ENCODE measurements around the gene TTLL7.

TTLL7 gene, protein sequence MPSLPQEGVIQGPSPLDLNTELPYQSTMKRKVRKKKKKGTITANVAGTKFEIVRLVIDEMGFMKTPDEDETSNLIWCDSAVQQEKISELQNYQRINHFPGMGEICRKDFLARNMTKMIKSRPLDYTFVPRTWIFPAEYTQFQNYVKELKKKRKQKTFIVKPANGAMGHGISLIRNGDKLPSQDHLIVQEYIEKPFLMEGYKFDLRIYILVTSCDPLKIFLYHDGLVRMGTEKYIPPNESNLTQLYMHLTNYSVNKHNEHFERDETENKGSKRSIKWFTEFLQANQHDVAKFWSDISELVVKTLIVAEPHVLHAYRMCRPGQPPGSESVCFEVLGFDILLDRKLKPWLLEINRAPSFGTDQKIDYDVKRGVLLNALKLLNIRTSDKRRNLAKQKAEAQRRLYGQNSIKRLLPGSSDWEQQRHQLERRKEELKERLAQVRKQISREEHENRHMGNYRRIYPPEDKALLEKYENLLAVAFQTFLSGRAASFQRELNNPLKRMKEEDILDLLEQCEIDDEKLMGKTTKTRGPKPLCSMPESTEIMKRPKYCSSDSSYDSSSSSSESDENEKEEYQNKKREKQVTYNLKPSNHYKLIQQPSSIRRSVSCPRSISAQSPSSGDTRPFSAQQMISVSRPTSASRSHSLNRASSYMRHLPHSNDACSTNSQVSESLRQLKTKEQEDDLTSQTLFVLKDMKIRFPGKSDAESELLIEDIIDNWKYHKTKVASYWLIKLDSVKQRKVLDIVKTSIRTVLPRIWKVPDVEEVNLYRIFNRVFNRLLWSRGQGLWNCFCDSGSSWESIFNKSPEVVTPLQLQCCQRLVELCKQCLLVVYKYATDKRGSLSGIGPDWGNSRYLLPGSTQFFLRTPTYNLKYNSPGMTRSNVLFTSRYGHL

DNA sequence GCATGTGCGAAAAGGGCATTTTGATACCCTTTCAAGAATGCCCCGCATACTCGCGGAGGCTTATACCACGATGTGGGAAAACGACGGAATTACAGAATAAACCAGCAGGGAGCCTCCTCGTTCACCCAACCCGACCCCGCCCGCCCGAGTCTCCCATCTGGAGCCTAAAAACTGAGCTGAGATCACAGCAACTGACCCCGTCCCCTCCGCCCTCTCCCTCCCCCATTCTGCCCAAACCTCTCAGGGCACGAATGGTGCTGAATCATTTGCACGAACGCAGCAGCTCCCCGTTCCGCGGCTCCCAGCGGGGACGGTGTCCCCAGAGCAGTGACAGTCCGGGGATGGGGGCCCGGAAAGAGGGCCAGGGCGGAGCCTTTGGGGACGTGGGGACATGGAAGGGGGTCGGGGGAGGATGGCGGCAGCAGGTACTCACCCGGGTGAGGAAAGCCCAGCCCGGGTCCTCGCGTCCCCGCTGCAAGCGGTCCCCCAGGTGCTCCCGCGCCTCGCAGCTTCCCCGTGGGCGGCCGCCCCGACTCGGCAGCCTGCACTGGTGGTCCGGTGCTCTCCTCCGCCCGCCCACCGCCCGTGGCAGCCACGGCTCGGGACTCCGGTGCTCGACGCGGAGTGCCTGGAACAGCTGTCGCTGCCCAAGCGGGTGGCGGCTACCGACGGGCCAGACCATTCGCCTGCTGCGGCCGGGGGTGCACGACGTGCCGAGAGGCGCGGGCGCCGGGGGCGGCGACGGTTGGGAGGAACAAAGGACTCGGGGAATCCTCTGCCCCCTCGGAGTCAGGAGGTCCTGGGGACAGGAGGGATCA lies at the start of gene TTLL7:
TTLL7 (minus strand) TSS at position 635 of the 818 bp plus-strand sequence. CDS start 46,921 bp downstream, outside the sequence.
- peak; percentile 71 for DNase-seq (ENCODE audit: low read depth)

DNA sequence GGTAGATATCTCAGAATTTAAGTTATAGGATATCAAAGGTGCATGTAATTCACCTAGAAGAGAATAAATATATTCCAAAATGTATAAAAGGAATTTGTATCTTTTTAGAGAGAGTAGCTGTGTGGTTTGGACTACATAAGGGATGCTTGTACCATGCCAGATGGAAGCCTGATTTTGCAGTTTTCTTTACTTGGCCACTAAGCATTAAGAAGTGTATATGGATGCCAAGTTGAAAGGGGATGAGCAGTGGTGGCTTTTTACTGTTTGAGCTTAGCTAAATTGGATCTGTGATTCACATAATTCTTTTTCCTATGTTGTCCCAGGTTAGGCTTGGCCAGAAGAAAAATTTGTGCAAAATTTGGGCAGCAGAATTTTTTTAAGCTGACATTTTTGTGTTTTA lies 43.5 kb upstream of the TTLL7 start:
- DNase-seq (ENCODE audit: low read depth) = no peak

DNA sequence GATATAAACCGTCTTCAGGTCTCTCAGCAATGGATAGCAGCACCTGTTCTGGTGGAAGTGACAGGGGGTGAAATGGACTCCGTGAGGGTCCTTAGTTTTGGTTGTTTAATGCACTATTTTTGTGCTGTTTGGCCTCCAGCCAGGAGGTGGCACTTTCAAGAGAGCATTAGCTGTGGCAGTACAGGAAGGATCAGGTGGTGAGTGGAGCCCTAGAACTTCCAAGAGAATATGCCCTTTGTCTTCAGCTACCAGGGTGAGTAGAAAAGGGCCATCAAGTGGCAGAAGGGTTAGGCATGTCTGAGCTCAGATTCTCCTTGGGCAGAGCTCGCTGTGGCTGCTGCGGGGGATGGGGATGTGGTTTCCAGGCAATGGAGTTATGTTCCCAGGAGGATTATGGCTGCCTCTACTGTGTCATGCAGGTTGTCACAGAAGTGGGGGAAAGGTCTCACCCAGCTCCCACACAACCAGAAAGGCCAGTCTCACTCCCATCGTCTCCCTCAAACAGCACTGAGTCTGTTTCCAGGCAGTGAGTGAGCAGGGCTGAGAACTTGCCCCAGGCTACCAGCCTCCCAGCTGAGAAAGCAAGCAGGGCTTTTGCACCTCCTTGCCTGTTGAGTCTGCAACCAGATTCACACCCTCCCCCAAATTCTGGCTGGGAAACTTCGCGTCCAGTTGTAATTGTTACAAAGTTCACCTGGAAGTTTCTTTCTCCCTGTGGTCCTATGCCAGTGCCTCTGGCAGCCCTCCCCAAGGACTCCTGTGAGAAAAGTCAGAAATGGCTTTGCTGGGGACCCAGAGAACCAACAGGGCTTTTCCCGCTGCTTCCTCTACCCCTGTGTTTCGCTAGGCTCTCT lies 39.1 kb upstream of the TTLL7 start:
- DNase-seq (ENCODE audit: low read depth) = no peak

DNA sequence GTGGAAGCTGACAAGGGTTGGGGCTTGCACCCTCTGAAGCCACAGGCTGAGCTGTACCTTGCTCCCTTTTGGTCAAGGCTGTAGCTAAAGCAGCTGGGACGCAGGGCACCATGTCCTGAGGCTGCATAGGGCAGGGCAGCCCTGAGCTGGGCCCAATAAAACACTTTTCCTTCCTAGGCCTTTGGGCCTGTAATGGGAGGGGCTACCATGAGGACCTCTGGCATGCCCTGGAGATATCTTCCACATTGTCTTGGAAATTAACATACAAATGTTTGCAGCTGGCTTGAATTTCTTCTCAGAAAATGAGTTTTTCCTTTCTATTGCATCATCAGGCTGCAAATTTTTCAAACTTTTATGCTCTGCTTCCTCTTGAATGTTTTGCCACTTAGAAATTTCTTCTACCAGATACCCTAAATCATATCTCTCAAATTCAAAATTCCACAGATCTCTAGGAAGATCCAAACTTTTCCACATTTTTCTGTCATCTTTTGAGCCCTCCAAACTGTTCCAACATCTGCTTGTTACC lies 32.9 kb upstream of the TTLL7 start:
- DNase-seq (ENCODE audit: low read depth) = no peak

DNA sequence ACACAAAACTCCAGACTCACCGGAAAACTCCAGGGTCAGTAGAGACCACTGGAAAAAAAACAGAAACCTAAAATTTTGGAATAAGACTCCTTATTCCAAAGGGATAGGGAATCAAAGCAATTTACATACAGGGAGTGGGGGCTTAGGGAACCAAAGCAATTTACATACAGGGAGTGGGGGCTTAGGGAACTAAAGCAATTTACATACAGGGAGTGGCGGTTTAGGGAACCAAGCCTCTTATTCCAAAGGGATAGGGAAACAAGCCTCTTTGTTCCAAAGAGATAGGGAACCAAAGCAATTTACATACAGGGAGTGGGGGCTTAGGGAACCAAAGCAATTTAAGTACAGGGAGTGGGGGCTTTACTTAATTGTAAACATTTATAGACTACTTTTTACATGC lies 28.4 kb upstream of the TTLL7 start:
- no peak for DNase-seq (ENCODE audit: low read depth)

DNA sequence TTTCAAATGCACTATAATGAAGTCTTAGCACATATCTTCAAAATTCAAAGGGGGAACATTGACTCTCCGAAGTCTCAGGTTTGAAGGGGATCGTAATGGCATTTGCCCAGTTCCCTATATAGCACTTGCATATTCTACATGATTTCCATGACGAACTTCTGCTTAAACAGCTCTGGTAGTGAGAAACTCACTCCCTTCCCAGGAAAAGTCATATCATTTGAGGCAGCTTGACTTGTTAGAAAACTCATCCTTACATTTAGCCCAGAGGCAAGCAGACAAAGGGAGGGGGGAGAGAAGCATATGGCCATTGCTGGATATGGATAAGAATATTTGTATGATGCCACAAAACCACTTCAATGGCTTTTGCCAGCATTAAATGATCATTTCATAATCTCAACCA lies 27.0 kb upstream of the TTLL7 start:
- no peak for DNase-seq (ENCODE audit: low read depth)

DNA sequence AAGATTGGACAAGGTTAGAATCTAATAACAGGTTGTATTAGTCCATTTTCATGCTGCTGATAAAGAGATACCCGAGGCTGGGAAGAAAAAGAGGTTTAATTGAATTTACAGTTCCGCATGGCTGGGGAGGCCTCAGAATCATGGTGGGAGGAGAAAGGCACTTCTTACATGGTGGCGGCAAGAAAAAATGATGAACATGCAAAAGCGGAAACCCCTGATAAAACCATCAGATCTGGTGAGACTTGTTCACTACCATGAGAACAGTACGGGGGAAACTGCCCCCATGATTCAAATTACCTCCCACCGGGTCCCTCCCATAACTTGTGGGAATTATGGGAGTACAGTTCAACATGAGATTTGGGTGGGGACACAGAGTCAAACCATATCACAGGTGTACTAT lies 22.9 kb upstream of the TTLL7 start:
- DNase-seq (ENCODE audit: low read depth) = no peak

DNA sequence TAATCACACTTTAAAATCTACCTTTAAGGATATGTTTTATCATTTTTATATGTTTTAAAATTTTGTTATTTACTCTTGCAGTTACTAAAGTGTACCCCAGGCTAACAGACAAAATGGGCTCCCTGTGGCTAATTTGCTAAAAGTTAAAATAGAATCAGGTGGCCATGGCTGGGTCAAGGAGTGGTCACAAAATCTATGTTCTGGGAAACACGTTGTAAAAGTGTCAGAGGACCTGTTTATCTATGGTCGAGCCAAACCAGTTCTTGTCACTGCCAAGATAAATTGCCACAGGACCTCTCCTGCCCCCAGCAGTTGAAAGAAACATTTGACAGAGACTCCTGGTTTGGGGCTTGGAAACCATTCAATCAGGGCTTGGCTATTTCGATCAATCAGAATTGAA lies 21.2 kb upstream of the TTLL7 start:
- DNase-seq (ENCODE audit: low read depth) = no peak

DNA sequence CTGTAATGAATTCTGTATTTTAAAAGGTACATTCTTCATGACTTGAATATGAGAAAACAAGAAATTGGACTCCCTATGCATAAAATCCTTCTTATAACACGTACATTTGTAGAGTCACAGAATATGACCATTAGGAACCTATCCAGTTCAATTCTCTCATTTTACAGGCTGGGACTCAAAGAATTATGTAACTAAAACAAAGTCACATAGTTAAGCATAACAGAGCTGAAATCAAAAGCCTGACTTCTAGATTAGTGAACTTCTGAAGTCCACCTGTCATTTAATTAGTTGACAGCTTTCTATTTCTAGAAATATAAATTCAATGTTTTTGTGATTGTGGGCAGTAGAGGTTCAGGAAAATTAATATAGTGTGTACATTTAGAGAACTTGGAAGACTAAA lies 20.3 kb upstream of the TTLL7 start:
- no peak for DNase-seq (ENCODE audit: low read depth)

DNA sequence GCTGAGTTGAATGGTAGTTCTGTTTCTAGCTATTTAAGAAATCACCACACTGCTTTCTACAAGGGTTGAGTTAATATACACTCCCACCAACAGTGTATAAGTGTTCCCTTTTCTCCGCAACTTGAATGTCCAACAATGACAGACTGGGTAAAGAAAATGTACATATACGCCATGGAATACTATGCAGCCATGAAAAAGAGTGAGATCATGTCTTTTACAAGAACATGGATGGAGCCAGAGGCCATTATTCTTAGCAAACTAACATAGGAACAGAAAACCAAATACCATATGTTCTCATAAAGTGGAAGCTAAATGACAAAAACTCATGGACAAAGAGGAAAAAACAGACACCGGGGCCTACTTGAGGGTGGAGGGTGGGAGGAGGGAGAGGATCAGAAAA lies 14.8 kb upstream of the TTLL7 start:
- no peak for DNase-seq (ENCODE audit: low read depth)

DNA sequence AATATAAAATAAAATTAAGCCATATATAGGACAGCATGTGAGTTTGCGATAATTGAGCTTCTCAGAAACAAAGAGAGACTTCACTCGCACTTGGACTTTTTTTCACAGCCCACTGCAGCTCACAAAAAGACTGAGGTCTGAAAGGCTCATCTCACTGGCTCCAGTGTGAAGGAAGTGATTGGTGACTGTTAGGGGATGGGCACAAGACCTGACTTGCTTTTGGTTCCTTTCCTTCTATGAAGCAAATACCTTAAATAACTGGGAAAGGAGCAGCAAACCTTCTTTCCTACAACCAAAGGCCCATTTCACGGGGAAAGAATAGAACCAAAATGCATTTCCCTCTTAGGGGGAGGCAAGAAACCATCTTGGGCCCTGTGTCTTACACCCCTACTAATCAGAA lies 13.1 kb upstream of the TTLL7 start:
- no peak for DNase-seq (ENCODE audit: low read depth)

DNA sequence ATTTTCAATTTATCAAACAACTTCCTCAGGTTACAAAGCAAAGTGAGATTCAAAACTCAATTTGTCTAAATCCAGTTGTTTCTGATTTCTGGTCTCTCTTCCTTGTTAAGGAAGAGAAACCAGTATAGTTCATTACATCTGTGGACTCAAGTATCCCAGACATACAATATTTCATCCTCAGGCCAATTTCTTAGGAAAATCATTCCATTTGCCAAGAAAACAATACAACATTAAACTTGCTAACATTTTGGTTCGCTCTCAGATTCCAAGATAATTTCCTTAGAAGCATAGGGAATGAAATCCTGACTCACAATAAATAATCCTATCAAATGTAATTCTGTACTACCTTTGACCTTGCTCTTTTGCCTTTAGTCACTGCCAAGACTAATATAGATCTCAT lies 11.2 kb upstream of the TTLL7 start:
- no peak for DNase-seq (ENCODE audit: low read depth)

DNA sequence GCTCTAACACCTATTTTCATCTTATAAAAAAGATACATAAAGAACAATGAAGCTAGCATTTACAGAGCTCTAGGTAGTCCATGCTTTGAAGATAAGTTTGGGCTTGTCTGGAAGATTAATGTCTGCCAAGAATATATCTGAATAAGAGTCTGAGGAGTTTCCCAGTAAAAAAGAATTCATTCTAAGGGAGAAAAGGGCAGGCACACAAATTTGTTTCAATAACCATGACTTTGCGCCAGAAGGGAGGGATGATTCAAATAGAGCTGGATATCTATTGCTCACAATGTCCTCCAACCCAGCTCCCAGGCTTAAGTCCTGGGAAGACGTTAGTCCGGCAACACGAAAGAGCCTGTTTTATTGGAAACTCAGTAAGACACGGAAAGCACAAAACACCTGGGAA lies 9.7 kb upstream of the TTLL7 start:
- DNase-seq (ENCODE audit: low read depth) = no peak

DNA sequence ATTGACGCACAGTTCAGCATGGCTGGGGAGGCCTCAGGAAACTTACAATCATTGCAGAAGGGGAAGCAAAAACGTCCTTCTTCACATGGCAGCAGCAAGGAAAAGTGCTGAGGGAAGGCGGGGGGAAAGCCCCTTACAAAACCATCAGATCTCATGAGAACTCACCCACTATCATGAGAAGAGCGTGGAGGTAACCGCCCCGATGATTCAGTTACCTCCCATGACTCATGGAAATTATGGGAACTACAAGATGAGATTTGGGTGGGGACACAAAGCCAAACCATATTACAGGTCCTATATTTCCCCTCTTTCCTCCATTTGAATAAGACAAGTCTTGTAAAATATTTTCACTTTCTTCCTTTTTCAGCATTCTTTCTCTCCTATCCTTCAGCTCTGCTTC lies 7.7 kb upstream of the TTLL7 start:
- DNase-seq (ENCODE audit: low read depth) = no peak

DNA sequence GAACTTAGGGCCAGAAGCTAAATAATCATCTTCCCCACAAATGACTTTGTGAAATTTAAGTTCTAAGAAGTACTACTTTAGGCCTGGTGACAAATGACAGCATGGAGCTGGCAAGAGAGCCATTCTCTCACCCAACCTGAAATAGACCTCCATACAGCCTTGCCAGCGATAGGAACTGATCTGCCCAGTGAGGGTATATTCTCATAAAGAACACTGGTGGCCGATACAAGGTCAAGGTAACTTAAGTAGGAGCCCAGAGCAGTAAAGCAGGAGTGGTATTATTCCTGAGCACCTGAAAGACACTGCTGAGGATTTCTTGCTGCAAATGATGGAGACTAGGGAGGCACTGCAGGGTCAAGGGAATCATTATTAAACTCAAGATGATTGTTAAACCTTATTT lies 2.6 kb upstream of the TTLL7 start:
- no peak for DNase-seq (ENCODE audit: low read depth)

DNA sequence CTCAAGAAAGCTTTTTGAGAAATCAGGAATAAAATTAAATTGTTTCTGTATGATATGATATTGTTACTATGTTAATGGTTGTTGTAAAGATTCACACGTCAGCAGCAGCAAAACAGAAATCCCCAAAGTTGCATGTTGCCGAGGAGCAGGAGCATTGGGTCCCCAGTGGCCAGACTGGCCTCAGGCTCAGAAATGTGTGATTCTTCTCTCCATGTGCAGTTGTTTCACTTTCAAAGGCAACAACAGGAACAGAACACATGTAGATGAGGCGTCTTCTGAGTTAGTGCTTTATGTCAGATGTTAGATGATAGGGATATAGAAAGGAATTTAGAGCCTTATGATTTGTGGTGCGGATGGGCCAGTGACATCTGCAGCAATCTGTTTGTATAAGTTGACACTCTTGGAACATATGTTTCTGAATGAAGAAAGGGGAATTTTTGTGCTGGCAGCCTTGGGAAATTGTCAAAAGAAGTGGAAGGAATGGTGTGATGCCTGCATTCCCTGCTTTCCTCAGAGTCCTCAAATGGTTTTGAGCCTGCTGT lies 2.1 kb upstream of the TTLL7 start:
- DNase-seq (ENCODE audit: low read depth) = no peak

DNA sequence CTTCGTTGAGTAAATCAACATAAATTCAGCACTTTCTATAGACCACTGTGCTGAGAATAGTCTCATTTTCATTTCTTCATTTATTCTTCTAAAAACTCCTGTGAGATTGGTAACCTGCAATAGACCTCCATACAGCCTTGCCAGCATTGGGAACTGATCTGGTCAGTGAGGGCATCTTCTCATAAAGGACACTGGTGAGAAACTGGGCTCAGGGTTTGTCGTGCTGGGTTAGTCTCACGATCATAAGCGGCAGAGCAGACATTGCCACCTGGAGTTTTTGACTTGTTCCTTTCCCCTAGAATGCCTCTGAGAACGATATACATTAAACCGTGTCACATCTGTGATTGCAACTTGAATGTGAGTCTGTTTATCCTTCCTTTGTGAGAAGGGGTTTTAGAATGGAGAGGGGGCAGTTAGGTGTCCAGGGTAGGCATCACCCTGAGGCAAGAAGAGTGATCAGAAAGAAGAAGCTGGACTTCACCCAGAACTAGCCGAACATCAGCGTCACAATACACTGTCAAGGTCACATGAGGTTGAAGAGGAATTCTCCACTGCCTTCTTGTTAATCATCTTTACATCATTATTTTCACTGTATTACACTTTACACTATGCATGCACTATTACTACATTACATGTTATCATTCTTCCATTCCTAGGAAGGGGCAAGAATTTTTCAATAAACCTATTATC lies 1.4 kb upstream of the TTLL7 start:
- no peak for DNase-seq (ENCODE audit: low read depth)

DNA sequence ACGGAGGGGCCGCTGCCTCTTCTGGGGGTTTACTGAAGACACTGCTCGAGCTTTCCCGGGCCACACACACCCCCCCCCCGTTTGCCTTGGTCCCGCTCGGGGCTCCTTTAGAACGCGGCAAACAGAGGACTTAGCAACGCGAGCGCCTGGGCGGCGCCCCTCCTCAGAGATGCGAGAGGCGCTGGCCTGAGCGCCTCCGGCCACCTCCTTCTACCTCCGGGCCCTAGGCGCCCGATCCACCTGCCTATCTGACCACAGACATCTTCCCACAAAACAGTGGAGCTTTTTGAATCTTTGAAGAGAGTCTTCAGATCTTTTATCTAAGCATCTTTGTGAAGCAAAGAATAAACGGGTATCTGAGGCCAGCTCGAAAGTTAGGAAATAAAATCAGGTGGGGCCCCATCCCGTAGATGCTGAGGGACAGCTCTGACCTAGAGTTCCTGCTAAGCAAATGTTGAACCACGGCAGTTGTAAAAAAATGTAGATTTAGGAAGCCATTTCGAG lies 436 bp upstream of the TTLL7 start:
- DNase-seq (ENCODE audit: low read depth) = peak; percentile 77

DNA sequence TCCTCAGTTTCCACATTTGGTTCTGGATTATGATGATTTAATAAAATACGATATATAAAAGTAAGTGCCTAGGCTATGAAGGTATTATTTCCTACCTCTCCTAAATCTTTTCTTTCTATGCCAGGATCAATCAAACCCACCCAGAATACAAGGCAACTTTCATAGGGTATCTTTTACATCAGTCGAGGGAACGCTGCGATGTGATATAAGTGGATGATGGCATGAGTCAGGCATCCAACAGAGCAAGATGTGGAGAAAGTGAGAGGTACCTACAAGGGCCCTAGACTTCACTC lies 781 bp downstream of the TTLL7 start:
- DNase-seq (ENCODE audit: low read depth) = no peak

DNA sequence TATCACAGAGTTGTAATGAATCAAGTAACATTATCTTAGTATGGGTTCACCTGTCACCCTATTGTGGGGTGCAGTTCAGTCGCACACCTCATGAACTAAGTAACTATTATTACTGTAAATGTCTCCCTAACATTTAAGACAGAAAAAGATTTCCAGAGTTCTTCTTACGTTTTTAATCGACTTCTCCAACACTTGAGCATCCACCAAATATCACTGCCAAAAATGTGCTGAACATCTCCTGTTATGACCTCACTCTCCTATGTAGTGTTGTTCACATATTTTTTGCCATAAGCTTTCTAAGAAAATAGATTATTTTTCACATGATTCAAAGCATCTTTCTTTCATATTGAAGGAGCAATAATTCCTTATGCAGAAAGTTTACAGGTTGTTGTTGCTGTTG lies 1.3 kb downstream of the TTLL7 start:
- DNase-seq (ENCODE audit: low read depth) = no peak

Measured in EH (cell line).